ENCODE measurements around the gene CLCN2. TPM values are rescaled to one million over a fixed set of nuclear protein-coding genes. Genes with fewer than 3 reads are reported as not detected.

The CLCN2 gene
- total RNA-seq, 1 experiment from 2014 or later = 21.6 TPM

DNA sequence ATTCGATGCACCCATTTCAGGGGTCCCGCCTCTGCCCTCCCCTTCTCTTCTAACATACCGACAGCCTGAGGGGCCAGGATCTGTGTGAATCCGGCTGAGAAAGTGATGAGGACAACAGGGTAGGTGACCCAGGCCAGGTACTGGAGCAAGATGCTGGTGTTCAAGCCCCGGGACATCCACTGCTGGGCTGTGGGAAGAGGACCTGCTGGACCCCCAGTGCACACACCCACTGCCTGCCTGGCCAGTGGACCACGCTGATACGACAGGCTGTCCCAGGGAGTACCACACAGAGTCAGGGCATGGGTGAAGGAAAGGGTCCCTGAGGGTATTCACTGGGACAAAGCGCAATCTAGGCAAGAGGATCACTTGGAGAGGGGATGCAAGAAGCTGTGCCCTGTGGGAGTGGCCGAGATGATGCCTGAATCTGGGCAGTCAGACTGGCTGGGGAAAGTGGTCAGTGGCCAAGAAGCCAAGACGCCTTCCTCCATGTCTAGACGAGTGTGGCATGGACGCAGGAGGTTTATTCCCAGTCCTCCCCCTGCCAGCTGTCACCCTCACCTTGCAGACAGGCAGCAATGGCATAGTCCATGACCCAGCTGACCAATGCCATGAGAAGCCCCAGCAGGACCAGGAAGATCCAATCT lies 3.2 kb downstream of the CLCN2 start:
- DNase-seq (ENCODE audit: low read depth, low spot score) (no peak), ATAC-seq (no peak)
- peaks cover 15% of the 10 kb centered on the region for H3K79me2 ChIP-seq (ENCODE audit: insufficient read depth, low read length)
- no peaks in the 10 kb centered on the region for H3K9me3 ChIP-seq (ENCODE audit: control insufficient read depth in 1 of 2, insufficient read depth in 1 of 2, low read depth in 1 of 2, low read length in 2 of 2)
- H3K27me3 ChIP-seq (ENCODE audit: insufficient read depth, low read length) = no peaks in the 10 kb centered on the region
- H3K9ac ChIP-seq (ENCODE audit: low read length) = no peak overlapping the region
- ChIA-PET RAD21 (ENCODE audit: low non-redundant PET in 1 of 2, low total read pairs in 2 of 2, uncharacterized antibody in 2 of 2, unreplicated experiment in 2 of 2) (no interaction called here), CTCF (no interaction called here), POLR2A (interaction anchor here (1.5 kb wide), 1 partner anchor 12 kb away, joined by 4 read pairs; no protein-coding TSS in a partner anchor)
- H2AFZ ChIP-seq (ENCODE audit: low read depth, low read length, poor library complexity, severe bottlenecking) = no peak overlapping the region
- H3K27ac ChIP-seq (ENCODE audit: low read depth, low read length) = no peak overlapping the region
- no peak for TF ChIP-seq SP1 (IDR thresholded peaks at IDR 0.05; ENCODE audit: low read depth)
- TF ChIP-seq JUND (IDR thresholded peaks at IDR 0.05) = no peak
- no peak for TF ChIP-seq ZFX (IDR thresholded peaks at IDR 0.05)
- no peak for TF ChIP-seq YY1 (IDR thresholded peaks at IDR 0.05; ENCODE audit: extremely low read depth, insufficient replicate concordance, low read depth, low read length)
- TF ChIP-seq ELF1 (IDR thresholded peaks at IDR 0.05; ENCODE audit: borderline replicate concordance, low read depth) = no peak
- TF ChIP-seq POLR2AphosphoS5 (IDR thresholded peaks at IDR 0.05; ENCODE audit: low read depth, low read length) = no peak
- TF ChIP-seq, protein P1, sequence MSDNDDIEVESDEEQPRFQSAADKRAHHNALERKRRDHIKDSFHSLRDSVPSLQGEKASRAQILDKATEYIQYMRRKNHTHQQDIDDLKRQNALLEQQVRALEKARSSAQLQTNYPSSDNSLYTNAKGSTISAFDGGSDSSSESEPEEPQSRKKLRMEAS (IDR thresholded peaks at IDR 0.05) = no peak
- TF ChIP-seq EZH2phosphoT487 (IDR thresholded peaks at IDR 0.05; ENCODE audit: borderline replicate concordance) = no peak
- TF ChIP-seq, protein P2, sequence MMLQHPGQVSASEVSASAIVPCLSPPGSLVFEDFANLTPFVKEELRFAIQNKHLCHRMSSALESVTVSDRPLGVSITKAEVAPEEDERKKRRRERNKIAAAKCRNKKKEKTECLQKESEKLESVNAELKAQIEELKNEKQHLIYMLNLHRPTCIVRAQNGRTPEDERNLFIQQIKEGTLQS (IDR thresholded peaks at IDR 0.05) = no peak
- intact Hi-C loops (cut with micrococcal nuclease) = no loop called here
- BruUV-seq (replicated peaks) = no TSS peak
- peaks cover 18 to 24% of the 10 kb centered on the region in 2 experiments; a peak in 3 of 4 replicates for H3K36me3 ChIP-seq (ENCODE audit: control insufficient read depth in 1 of 2, insufficient read depth in 2 of 2, low read length in 2 of 2)
- H3K4me1 ChIP-seq (ENCODE audit: control insufficient read depth in 1 of 2, insufficient read depth in 2 of 2, low read length in 2 of 2) = peaks cover 4 to 22% of the 10 kb centered on the region in 2 experiments; a peak in 3 of 4 replicates
- H3K4me2 ChIP-seq (ENCODE audit: low read length) = no peak overlapping the region
- no peak overlapping the region for H3K4me3 ChIP-seq (replicated peaks in 1 of 2; ENCODE audit: low read depth in 1 of 2, low read length in 2 of 2)
- H3K9me2 ChIP-seq (ENCODE audit: insufficient read depth) = no peaks in the 10 kb centered on the region
- no peaks in the 10 kb centered on the region for H4K20me1 ChIP-seq (ENCODE audit: insufficient read depth)
